AG09309 (cell line): ENCODE measurements around the gene HOXD3.

Source experiments
- DNase-seq: peaks from one replicate; pipeline ENCODE4 v3.0.0-alpha.2; 2010; ENCODE audit warnings: low read depth
- H3K4me3 ChIP-seq: 2 replicates; pipeline ENCODE4 v1.5.1; 2011; ENCODE audit warnings: mild to moderate bottlenecking, low read depth, low read length, moderate library complexity; ENCODE audit not compliant: control insufficient read depth
- CTCF ChIP-seq: IDR thresholded peaks from 2 replicates; pipeline ENCODE4 v1.5.1; 2011; ENCODE audit warnings: mild to moderate bottlenecking, low read depth, low read length, inconsistent platforms; ENCODE audit not compliant: insufficient read depth, control insufficient read depth; ENCODE audit errors: missing control alignments

HOXD3 gene

GRCh38 chr2:176205126-176205525, 48.0 kb downstream of the HOXD3 start:
- TF ChIP-seq CTCF: no peak
- H3K4me3 ChIP-seq: no peak overlapping the region
- DNase-seq: no peak

GRCh38 chr2:176206136-176206535, 49.0 kb downstream of the HOXD3 start:
- no peak overlapping the region for H3K4me3 ChIP-seq
- DNase-seq: no peak
- TF ChIP-seq CTCF: no peak

GRCh38 chr2:176206682-176207081, 49.6 kb downstream of the HOXD3 start:
- no peak for DNase-seq
- H3K4me3 ChIP-seq: no peak overlapping the region
- no peak for TF ChIP-seq CTCF

- no peak for DNase-seq
- TF ChIP-seq CTCF: no peak
- no peak overlapping the region for H3K4me3 ChIP-seq
Measured at GRCh38 chr2:176211110-176211509, 54.0 kb downstream of the HOXD3 start.

- H3K4me3 ChIP-seq: no peak overlapping the region
- DNase-seq: no peak
- TF ChIP-seq CTCF: no peak
Measured at GRCh38 chr2:176212276-176212675, 55.2 kb downstream of the HOXD3 start.

- H3K4me3 ChIP-seq: no peak overlapping the region
- no peak for DNase-seq
- TF ChIP-seq CTCF: no peak
Measured at GRCh38 chr2:176213406-176213805, 56.3 kb downstream of the HOXD3 start.
